ENCODE data around the gene OR10H1.
"Not testable (repeated sequence)": the region's sequence is repeated elsewhere in the genome, so short reads cannot be mapped to it uniquely, and the experiment has no call there.

The OR10H1 gene

GRCh38 chr19:15828611-15829305 is 13.3 kb upstream of the OR10H1 start:
- not testable (repeated sequence) for DNase-seq

DNA sequence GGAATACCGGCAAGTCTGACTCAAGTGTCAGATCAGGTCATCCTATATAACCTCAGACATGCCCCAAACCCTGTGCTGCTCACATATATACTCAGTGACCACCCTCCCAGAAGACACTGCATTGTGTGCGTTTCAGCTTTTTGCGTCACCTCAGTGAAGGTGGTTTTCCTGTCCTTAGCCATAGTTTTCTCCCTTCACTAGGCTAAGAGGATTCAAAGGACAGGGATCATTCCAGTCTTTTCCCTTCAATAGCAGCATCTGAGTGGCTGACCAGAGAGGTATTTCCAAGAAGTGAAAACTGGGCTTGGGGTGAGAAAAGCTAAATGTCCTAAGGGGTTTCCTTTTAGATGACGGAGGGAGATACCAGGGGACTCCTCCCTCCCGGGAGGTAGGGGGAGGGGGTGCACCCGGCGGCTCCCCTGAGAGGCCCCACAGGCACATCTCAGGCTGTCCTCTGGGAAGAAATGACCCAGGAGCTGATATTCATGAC is 12.7 kb upstream of the OR10H1 start:
- DNase-seq, result no peak

GRCh38 chr19:15825753-15826152 is 10.3 kb upstream of the OR10H1 start:
- no peak for DNase-seq

- no peak for DNase-seq
These were observed 5.2 kb upstream of the OR10H1 start for GRCh38 chr19:15820646-15821045.

DNA sequence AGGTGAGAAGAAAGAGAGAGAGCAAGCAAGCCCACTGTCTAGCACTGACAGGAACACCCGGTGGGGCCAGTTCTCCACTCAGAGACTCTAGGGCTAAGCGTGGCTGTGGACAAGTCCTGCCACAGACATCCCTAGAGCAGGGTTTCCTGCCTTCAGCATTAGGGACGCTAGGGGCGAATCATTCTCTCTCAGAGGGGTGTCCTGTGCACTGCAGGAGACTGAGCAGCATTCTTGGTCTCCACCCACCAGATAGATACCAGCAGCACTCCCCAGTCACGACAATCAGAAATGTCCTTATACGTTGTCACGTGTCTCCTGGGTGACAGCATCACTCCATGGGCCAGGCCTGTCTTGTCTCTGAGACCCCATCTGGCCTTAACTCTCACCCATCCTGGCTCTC is 1.5 kb downstream of the OR10H1 start:
- DNase-seq, result no peak

GRCh38 chr19:15812060-15812722 is 3.3 kb downstream of the OR10H1 start:
- no peak for DNase-seq

- no peak for DNase-seq
These were observed 4.0 kb downstream of the OR10H1 start for GRCh38 chr19:15811476-15811875.

DNA sequence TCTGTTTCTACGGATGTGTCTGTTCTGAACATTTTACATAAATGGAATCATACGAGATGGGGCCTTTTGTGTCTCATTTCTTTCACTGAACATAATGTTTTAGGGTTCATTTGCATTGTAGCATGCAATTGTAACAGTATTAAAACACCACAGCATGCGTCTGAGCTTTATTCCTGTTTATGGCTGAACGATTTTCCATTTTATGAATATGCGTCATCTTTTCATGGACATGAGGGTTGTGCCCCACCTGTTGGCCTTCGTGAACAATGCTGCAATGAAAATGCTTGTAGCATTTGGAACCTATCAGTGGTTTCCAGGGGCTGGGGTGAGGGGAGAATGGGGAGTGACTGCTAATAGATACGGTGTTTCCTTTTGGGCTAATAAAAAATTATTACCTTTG is 5.1 kb downstream of the OR10H1 start:
- DNase-seq, result no peak

GRCh38 chr19:15794279-15794678 is 21.2 kb downstream of the OR10H1 start:
- not testable (repeated sequence) for DNase-seq

DNA sequence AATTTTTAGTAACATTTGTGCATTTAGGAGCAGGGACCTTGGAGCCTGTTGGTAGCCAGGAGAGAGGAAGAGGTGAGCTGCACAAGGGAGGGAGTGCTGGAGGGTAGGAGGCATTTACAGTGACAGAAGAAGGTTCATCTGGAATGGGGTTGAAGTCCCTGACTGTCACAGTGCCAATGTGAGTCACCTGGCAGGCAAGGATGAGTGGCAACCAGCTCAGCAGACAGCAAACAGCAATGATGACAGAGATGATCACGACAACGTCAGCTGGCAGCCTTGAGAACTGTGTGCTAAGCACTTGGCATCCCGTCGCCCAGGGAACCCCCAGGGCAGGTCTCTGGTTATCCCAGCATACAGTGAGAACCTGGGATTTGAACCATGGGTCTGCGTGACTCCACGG is 25.4 kb downstream of the OR10H1 start:
- no peak for DNase-seq

DNA sequence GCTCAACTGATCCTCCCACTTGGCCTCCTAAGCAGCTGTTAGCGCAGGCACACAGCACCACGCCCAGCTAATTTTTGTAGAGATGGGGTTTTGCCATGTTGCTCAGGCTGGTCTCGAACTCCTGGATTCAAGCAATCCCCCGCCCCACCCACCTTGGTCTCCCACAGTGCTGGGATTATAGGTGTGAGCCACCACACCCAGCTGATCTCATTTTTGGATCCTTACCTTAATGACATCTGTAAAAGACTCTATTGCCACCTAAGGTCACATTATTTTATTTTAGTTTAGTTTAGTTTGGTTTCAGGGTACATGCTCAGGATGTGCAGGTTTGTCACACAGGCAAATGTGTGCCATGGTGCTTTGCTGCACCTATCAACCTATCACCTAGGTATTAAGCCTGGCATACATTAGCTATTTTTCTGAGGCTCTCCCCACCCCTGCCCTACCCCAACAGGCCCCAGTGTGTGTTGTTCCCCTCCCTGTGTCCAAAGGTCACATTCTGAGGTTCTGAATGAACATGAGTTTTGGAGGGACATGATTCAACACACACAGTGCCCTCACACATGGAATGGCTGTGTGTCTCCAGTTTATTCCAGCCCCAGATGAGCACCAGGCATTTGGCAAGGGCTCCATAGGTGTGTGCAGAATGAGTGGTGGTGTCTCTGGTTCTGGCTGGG is 26.7 kb downstream of the OR10H1 start:
- DNase-seq, result no peak

GRCh38 chr19:15787611-15788155 is 27.8 kb downstream of the OR10H1 start, which contains the start of gene OR10H5:
TSS of gene OR10H5 (plus strand) at chr19:15787661. CDS start at chr19:15794049, 6,388 bp downstream.
- no peak for DNase-seq

DNA sequence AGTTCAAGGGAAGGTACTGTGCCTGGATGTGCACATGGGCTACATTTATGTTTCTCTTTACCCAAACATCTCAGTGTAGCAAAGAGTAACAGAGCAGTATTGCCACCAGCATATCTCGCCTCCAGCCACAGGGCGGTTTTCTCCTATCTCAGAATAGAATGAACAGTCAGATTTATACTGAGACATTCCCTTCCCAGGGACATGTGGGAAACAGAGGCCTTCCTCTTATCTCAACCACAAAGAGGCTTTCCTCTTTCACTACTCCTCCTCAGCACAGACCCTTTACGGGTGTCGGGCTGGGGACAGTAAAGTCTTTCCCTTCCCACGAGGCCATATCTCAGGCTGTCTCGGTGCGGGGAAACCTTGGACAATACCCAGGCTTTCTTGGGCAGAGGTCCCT is 32.6 kb downstream of the OR10H1 start:
- DNase-seq, result not testable (repeated sequence)

DNA sequence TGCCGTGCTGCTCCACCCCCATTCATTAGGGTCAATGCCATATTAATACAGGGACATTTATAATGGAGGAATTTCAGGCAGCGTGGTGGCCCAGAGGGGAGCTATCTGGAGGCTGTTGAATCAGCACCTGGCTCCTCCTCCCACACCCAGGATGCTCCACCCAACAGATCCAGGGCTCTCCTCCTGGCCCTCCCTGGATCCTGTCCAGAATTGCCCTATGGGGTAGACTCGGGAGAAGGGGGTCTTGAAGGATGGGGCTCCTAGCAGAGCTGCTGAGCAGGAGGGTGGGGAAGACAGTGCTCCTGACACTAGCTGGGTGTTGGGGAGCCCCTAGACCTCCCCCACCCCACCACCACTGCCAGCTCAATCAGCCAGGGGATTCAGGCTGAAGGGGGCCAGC is 33.3 kb downstream of the OR10H1 start:
- no peak for DNase-seq

- no peak for DNase-seq
These were observed 33.8 kb downstream of the OR10H1 start for GRCh38 chr19:15781661-15782060.

DNA sequence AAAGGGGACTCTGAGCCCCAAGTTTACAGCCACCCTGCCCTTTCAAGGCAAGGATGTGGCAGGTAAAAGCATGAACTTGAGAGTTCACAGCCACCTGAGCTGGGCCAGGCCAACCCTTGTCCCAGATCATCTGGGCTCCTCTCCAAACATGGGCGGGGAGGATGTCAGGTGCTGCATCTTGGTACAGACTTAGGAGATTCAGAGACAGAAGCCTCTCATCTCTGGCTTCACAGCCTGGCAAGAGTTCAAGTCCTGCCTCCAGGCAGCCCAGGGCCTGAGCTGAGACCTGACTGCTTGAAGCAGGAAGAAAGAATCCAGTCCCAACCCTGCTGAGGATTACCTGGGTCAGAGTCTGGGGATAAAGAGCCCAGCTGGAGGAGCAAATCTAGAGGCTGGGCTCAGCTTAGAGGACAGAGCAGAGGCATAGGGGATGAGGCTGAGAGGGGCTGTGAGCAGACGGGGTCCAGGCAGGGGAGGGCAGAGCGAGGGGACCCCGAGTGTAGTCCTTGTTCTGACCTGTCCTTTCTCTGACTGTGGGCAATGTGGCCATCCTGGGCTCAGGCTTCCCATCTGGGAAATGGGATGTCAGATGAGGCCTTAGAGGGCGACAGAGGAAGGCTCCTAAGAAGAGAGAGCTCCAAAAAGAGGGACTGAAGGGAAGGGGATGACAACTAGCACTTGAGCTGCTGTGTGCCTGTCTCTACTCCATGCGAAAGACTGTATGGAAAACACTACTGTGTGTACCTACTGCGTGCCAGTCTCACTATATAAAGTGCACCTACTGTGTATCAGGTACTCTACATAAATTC is 34.6 kb downstream of the OR10H1 start:
- no peak for DNase-seq

GRCh38 chr19:15779756-15780476 is 35.5 kb downstream of the OR10H1 start:
- no peak for DNase-seq

GRCh38 chr19:15776991-15777970 is 38.2 kb downstream of the OR10H1 start:
- no peak for DNase-seq

- no peak for DNase-seq
These were observed 39.2 kb downstream of the OR10H1 start for GRCh38 chr19:15776264-15776663.

GRCh38 chr19:15775249-15775648 is 40.2 kb downstream of the OR10H1 start:
- DNase-seq, result no peak

DNA sequence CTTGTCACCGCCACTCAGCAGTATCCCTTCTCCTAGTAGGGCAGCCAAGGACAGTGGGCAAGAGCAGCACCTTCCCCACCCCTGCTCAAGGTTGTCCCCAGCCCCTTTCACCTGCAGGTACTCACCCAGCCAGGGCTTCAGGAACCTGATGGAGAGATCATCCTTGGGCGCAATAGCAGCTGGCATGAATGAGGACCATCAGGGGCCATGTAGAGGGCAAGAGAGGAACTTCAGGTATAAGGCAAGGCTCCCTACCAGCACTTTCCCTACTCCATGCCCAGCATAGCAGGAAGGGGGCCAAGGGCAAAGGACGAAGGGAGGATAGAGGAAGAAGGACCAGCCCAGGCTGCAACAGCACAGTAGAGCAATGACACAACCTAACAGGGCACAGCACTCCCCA is 41.3 kb downstream of the OR10H1 start:
- DNase-seq, result not testable (repeated sequence)

Data from fibroblast of skin of right quadriceps (primary cell).